Subcutaneous adipose tissue (tissue), 4 donors: Measurements from ENCODE around the gene PTER. TPM values are rescaled to one million over a fixed set of nuclear protein-coding genes. Genes with fewer than 3 reads are reported as not detected.

Experiments
- small RNA-seq: library from RNA; depleted of rRNA; stranded (forward); fragments of <200 nt; gene quantifications from one replicate; pipeline ENCODE3, GENCODE V24; 2016
- total RNA-seq, 4 donors: library from RNA; depleted of rRNA; stranded (reverse); fragments of >200 nt; gene quantifications; one replicate each; pipeline ENCODE4 v1.1.0, GENCODE V29; 2016
- TF ChIP-seq, protein P1 (sequence below): fragments of 450-650 bp; IDR thresholded peaks from one replicate; pipeline ENCODE4 v1.5.1; 2016; ENCODE audit warnings: low read depth, mild to moderate bottlenecking, control low read depth, antibody characterized with exemption, moderate library complexity

Gene PTER
- total RNA-seq, 4 donors from 2014 or later, result 13.0 to 28.2 (median 24.1) TPM

DNA sequence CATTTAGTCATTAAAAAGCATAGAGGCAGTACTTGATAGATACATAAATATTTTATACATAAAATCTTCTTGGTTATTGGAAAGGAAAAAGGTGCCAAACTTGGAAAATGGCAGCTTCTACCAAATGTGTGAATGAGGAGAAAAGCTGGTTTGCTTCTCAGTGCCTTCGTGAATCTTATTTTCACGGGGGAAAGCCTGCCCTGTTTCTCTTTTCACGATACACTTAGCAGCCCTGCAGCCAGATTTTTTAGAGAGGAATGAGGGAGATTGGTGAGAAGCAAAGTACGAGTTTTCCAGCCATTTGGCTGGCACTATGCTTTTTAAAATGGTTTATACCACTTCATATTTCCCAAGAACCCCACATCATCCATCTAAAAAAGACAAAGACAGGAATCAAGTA lies 107.8 kb downstream of the PTER start:
- TF ChIP-seq, protein P1, sequence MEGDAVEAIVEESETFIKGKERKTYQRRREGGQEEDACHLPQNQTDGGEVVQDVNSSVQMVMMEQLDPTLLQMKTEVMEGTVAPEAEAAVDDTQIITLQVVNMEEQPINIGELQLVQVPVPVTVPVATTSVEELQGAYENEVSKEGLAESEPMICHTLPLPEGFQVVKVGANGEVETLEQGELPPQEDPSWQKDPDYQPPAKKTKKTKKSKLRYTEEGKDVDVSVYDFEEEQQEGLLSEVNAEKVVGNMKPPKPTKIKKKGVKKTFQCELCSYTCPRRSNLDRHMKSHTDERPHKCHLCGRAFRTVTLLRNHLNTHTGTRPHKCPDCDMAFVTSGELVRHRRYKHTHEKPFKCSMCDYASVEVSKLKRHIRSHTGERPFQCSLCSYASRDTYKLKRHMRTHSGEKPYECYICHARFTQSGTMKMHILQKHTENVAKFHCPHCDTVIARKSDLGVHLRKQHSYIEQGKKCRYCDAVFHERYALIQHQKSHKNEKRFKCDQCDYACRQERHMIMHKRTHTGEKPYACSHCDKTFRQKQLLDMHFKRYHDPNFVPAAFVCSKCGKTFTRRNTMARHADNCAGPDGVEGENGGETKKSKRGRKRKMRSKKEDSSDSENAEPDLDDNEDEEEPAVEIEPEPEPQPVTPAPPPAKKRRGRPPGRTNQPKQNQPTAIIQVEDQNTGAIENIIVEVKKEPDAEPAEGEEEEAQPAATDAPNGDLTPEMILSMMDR, result no peak

DNA sequence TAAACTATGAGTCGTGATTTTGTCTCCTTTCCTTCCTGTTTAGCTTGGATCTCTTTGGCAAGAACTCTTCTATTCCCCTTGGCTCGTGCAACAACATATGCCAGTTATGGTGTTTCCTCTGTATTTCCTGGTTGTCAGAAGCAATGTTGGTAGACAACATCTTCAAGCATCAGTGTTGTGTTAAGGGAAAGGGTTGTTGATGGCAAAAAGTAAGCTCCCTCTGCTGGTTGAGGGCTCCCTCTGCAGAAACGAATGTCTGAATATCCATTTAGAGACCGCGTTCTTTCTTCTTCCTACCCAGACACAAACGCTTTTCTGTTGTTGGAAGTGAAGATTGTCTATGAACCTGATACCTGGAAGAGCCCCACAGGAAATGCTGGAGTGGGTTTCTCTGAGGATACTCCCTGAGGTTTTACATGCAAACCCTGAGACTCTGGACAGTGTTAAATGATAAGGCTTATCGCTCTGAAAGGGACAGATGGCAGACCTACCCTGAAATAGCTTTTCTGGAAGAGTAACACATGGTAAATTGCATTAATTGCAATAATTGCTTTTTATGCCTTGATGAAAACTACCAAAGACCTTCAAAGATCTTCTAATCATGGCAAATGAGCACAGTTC lies 108.4 kb downstream of the PTER start:
- TF ChIP-seq, protein P1, result no peak

- TF ChIP-seq, protein P1, result no peak
Measured at GRCh38 chr10:16547973-16548372, 111.2 kb downstream of the PTER start.

GRCh38 chr10:16559236-16559773 lies 122.5 kb downstream of the PTER start:
- TF ChIP-seq, protein P1, result no peak

GRCh38 chr10:16562891-16563290 lies 126.1 kb downstream of the PTER start:
- TF ChIP-seq, protein P1, result no peak

Small RNA genes within 50 kb of the gene (small RNA-seq; reads per million reads assigned to genes)
- not detected for gene RNU2-18P

Other genes starting within 250 kb of the PTER start
- gene C1QL3, start 84.9 kb downstream of the PTER start, total RNA-seq, result not detected